ENCODE results near the gene MMP26. TPM values are rescaled to one million over a fixed set of nuclear protein-coding genes. Genes with fewer than 3 reads are reported as not detected.

MMP26 gene
- total RNA-seq (2021): not detected in 2 replicates
- Bru-seq, nascent RNA: percentile 3 among the genes with signal in this experiment
- BruChase-seq, experiment 1, labeled RNA remaining after a 2-hour chase: percentile 3 among the genes with signal in this experiment
- percentile 4 among the genes with signal in this experiment for BruChase-seq, experiment 2, labeled RNA remaining after a 6-hour chase
- long read RNA-seq: 0 reads

DNA sequence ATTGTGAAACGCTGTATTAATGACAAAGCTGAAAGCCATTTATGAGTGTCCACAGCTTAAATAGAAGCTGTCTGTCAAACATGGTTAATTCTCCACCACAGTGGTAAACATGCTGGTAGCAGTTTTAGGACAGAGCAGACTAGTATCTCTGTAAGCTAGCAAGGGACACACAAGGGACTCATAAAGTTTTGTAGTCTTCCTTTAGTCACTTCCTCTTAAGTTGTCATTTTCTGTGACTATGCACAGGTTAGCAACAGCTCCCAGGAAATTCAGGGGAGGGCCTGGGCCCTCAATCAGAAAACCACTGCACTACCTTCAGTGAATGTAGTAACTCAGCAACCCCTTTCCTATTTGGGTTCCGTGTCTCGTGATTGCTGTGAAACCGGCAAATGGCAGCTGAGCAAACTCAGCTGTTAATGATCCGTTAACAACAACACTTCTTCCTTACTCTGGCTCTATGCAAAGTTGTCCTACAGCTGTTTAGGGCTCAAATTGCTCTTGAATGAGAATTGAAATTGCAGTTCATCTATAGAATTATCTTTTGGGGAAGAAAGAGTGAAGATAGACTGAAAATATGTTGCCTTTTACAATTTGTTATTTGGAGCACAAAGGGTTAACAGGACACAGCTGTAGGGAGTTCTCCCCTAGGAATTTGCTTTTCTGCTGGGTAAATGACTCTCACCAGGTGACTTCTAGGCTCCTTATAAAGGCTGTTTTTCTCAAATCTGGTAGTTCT, at the start of gene MMP26:
Gene MMP26 (plus strand): TSS at position 731 of the 736 bp plus-strand sequence.
- peak; percentile 53 for DNase-seq (ENCODE audit: low spot score)
- TF ChIP-seq, protein P1, sequence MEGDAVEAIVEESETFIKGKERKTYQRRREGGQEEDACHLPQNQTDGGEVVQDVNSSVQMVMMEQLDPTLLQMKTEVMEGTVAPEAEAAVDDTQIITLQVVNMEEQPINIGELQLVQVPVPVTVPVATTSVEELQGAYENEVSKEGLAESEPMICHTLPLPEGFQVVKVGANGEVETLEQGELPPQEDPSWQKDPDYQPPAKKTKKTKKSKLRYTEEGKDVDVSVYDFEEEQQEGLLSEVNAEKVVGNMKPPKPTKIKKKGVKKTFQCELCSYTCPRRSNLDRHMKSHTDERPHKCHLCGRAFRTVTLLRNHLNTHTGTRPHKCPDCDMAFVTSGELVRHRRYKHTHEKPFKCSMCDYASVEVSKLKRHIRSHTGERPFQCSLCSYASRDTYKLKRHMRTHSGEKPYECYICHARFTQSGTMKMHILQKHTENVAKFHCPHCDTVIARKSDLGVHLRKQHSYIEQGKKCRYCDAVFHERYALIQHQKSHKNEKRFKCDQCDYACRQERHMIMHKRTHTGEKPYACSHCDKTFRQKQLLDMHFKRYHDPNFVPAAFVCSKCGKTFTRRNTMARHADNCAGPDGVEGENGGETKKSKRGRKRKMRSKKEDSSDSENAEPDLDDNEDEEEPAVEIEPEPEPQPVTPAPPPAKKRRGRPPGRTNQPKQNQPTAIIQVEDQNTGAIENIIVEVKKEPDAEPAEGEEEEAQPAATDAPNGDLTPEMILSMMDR (conservative IDR thresholded peaks at IDR 0.05; ENCODE audit: low read depth, low read length): no peak
- no peak for TF ChIP-seq EZH2 (IDR thresholded peaks at IDR 0.05; ENCODE audit: borderline replicate concordance, low read depth, low read length, poor library complexity, severe bottlenecking)
- Histone ChIP-seq H3K27me3 (replicated peaks; ENCODE audit: insufficient read depth, low read depth, low read length, poor library complexity) (no peaks in the 10 kb centered on the region), H3K27ac (ENCODE audit: low read depth, low read length, poor library complexity, severe bottlenecking) (no peak within 1 kb of the TSS), H3K36me3 (ENCODE audit: insufficient read depth, low read length, poor library complexity, severe bottlenecking) (no peaks in the 10 kb centered on the region), H3K9me3 (ENCODE audit: low read depth, low read length, poor library complexity, severe bottlenecking) (no peaks in the 10 kb centered on the region), H3K4me1 (ENCODE audit: insufficient read depth, low read length, poor library complexity, severe bottlenecking) (peaks cover 15% of the 10 kb centered on the region), H3K4me3 (ENCODE audit: low read depth, low read length, poor library complexity, severe bottlenecking) (no peak within 1 kb of the TSS)
- no TSS peak for BruUV-seq (replicated peaks)
- intact Hi-C loops (cut with micrococcal nuclease; ENCODE audit: unreplicated experiment): no loop called here
- CTCF ChIA-PET: no interaction called here
- POLR2A ChIA-PET (ENCODE audit: low non-redundant PET): no interaction called here

DNA sequence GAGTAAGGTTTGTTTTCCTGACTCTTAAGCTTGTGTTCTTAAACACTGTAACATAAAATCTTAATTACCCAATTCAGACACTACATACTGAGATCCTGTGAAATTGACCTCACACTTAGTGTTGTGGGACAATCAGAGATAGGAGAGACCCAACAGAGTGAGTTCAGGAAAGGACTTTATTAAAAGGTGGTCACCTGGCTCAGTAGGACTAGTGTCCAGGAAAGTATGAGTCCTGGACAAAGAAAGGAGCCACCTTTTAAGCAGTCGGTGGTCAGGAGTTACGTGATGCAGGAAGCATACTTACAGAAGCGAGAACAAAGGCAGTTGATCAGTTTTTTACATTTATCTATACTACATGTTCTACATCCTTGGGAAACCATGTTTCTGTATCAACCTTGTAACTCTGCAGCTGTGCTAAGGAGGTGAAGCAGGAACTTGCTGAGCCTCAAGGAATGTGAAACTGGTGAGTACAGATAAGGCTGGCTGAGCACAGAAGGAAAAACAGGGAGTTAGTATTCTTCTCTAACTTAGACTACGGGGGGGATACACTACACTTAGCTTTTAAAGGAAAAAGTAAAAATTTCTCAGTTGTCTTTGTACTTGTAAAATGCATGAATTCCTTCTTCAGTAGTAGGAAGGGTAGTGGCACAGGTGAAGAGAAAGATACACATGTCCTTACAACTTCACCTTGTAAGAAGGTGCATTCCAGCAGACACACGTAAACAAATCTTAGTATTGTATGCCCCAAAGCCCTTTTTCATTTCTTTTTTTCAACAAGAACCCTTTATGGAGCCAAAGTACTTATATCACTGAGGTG, 45.7 kb upstream of the MMP26 start:
- H3K27ac ChIP-seq (ENCODE audit: low read depth, low read length, poor library complexity, severe bottlenecking): no peak overlapping the region
- TF ChIP-seq, protein P1 (conservative IDR thresholded peaks at IDR 0.05; ENCODE audit: low read depth, low read length): no peak
- no peak for TF ChIP-seq EZH2 (IDR thresholded peaks at IDR 0.05; ENCODE audit: borderline replicate concordance, low read depth, low read length, poor library complexity, severe bottlenecking)
- H3K27me3 ChIP-seq (replicated peaks; ENCODE audit: insufficient read depth, low read depth, low read length, poor library complexity): no peaks in the 10 kb centered on the region
- intact Hi-C loops (cut with micrococcal nuclease; ENCODE audit: unreplicated experiment): no loop called here
- ChIA-PET POLR2A (ENCODE audit: low non-redundant PET) (no interaction called here), CTCF (no interaction called here)
- H3K4me1 ChIP-seq (ENCODE audit: insufficient read depth, low read length, poor library complexity, severe bottlenecking): no peaks in the 10 kb centered on the region
- H3K9me3 ChIP-seq (ENCODE audit: low read depth, low read length, poor library complexity, severe bottlenecking): no peaks in the 10 kb centered on the region
- BruUV-seq (replicated peaks): no TSS peak
- H3K4me3 ChIP-seq (ENCODE audit: low read depth, low read length, poor library complexity, severe bottlenecking): no peak overlapping the region
- no peaks in the 10 kb centered on the region for H3K36me3 ChIP-seq (ENCODE audit: insufficient read depth, low read length, poor library complexity, severe bottlenecking)
- no peak for DNase-seq (ENCODE audit: low spot score)

DNA sequence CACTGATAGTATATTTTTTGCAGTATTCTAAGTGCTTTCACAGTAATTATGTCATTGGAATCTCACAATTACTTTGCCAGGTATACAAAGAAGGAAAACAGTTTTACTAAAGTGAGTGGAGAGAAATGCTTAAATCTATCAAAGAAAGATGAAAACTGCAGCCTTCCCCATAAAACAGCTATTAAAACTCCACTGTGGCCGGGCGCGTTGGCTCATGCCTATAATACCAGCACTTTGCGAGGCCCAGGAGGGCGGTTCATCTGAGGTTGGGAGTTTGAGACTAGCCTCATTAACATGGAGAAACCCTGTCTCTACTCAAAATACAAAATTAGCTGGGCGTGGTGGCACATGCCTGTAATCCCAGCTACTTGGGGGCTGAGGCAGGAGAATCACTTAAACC, 41.7 kb upstream of the MMP26 start:
- Histone ChIP-seq H3K4me1 (ENCODE audit: insufficient read depth, low read length, poor library complexity, severe bottlenecking) (no peaks in the 10 kb centered on the region), H3K27me3 (replicated peaks; ENCODE audit: insufficient read depth, low read depth, low read length, poor library complexity) (peaks cover 7% of the 10 kb centered on the region), H3K36me3 (ENCODE audit: insufficient read depth, low read length, poor library complexity, severe bottlenecking) (no peaks in the 10 kb centered on the region), H3K27ac (ENCODE audit: low read depth, low read length, poor library complexity, severe bottlenecking) (no peak overlapping the region), H3K4me3 (ENCODE audit: low read depth, low read length, poor library complexity, severe bottlenecking) (no peak overlapping the region), H3K9me3 (ENCODE audit: low read depth, low read length, poor library complexity, severe bottlenecking) (no peaks in the 10 kb centered on the region)
- ChIA-PET POLR2A (ENCODE audit: low non-redundant PET) (no interaction called here), CTCF (no interaction called here)
- intact Hi-C loops (cut with micrococcal nuclease; ENCODE audit: unreplicated experiment): no loop called here
- DNase-seq (ENCODE audit: low spot score): no peak
- TF ChIP-seq, protein P1 (conservative IDR thresholded peaks at IDR 0.05; ENCODE audit: low read depth, low read length): no peak
- TF ChIP-seq EZH2 (IDR thresholded peaks at IDR 0.05; ENCODE audit: borderline replicate concordance, low read depth, low read length, poor library complexity, severe bottlenecking): no peak
- BruUV-seq (replicated peaks): no TSS peak
